Lower leg skin (tissue), 4 donors: ENCODE measurements around the gene RBFOX2. TPM values are rescaled to one million over a fixed set of nuclear protein-coding genes. Genes with fewer than 3 reads are reported as not detected.
"Not testable (repeated sequence)": the region's sequence is repeated elsewhere in the genome, so short reads cannot be mapped to it uniquely, and the experiment has no call there.

ENCODE experiments used
- DNase-seq, 2 donors: peaks; one replicate each; pipeline ENCODE4 v3.0.0-alpha.2; 2019; ENCODE audit warnings: low spot score in 2 of 2
- H3K4me3 ChIP-seq: fragments of 200-600 bp; sonication (generic); 2 replicates; pipeline ENCODE4 v1.5.1; 2017; ENCODE audit warnings: mild to moderate bottlenecking, low read depth; ENCODE audit not compliant: poor library complexity, severe bottlenecking
- POLR2A ChIP-seq, 2 donors: fragments of 450-650 bp; IDR thresholded peaks; one replicate each; pipeline ENCODE4 v1.6.1; 2016 to 2017; ENCODE audit warnings: antibody characterized with exemption in 2 of 2, mild to moderate bottlenecking in 1 of 2, moderate library complexity in 1 of 2
- WGBS, 2 donors: methylation state at CpG; one replicate each; pipeline ENCODE4 v1.1.5; 2018; 5-methylcytosine and 5-hydroxymethylcytosine counted together
- intact Hi-C: fragments of 100-400 bp; cut with DNase I; formaldehyde crosslinking; loops from one replicate; pipeline ENCODE4 v1.15.0; 2023; ENCODE audit warnings: low total_unique reads
- total RNA-seq, 4 donors: library from RNA; depleted of rRNA; stranded (reverse); fragments of >200 nt; gene quantifications; one replicate each; pipeline ENCODE4 v1.1.0, GENCODE V29; 2016
- TF ChIP-seq, protein P1 (sequence below), 3 donors: fragments of 450-650 bp; IDR thresholded peaks; one replicate each; pipeline ENCODE4 v1.5.1; 2016; ENCODE audit warnings: antibody characterized with exemption in 3 of 3, mild to moderate bottlenecking in 3 of 3, moderate library complexity in 2 of 3

The RBFOX2 gene
- total RNA-seq, 4 donors from 2014 or later, result 40.9 to 56.5 (median 51.1) TPM

DNA sequence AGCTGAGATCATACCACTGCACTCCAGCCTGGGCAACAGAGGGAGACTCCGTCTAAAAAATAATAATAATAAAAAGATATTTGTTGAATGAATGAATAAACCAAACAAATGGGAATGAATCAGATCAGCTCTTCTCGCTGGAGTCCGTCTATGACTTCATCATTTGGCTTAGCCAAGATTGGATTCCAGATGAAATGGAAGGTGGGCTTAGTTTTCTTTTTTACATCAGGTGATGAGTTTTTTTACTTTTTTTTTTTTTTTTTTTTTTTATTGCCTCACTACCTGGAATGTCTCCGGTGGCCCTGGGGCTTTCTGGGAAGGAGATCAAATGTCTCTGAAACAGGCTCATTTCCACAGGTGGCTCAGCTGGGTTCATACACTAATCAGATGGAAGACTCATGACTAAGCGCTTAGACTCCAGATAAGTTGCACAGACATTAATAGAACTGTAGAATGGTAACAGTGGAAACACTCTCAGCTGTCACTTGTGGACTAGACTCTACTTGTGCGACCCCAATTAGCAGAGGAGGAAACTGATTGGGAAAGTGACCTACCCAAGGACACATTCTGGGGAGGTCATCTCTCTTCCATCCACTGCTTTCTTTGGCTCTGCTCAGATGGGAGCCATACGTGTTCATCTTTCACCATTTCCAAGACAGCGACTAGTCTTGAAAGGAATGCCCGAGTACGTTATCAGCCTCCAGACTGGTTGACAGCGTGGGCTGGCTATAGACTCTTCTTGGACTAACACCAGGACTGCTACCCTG is 20.5 kb upstream of the RBFOX2 start:
- TF ChIP-seq POLR2A (IDR thresholded peaks at IDR 0.05), result no peak
- TF ChIP-seq, protein P1, sequence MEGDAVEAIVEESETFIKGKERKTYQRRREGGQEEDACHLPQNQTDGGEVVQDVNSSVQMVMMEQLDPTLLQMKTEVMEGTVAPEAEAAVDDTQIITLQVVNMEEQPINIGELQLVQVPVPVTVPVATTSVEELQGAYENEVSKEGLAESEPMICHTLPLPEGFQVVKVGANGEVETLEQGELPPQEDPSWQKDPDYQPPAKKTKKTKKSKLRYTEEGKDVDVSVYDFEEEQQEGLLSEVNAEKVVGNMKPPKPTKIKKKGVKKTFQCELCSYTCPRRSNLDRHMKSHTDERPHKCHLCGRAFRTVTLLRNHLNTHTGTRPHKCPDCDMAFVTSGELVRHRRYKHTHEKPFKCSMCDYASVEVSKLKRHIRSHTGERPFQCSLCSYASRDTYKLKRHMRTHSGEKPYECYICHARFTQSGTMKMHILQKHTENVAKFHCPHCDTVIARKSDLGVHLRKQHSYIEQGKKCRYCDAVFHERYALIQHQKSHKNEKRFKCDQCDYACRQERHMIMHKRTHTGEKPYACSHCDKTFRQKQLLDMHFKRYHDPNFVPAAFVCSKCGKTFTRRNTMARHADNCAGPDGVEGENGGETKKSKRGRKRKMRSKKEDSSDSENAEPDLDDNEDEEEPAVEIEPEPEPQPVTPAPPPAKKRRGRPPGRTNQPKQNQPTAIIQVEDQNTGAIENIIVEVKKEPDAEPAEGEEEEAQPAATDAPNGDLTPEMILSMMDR (IDR thresholded peaks at IDR 0.05), result no peak
- intact Hi-C loops, result no loop called here
- WGBS, 2 donors, result 69 to 75% methylated on average over 11 of the region's 11 CpGs
- no peak for DNase-seq
- no peak overlapping the region for H3K4me3 ChIP-seq

DNA sequence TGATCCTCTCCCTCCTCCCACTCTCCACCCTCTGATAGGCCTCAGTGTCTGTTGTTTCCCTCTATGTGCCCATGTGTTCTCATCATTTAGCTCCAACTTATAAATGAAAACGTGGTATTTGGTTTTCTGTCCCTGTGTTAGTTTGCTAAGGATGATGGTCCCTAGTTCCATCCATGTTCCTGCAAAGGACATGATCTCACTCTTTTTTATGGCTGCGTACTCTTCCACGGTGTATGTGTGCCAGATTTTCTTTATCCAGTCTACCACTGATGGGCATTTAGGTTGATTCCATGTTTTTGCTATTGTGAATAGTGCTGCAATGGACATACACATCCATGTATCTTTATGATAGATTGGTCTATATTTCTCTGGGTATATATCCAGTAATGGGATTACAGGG is 15.9 kb upstream of the RBFOX2 start:
- intact Hi-C loops, DNase-seq, H3K4me3 ChIP-seq: not testable (repeated sequence)
- 87 to 96% methylated on average over 3 of the region's 3 CpGs for WGBS, 2 donors

GRCh38 chr22:36042240-36042639 is 13.6 kb upstream of the RBFOX2 start:
- WGBS, 2 donors, result 77 to 78% methylated on average over 5 of the region's 5 CpGs
- TF ChIP-seq, protein P1 (IDR thresholded peaks at IDR 0.05), result no peak
- no peak for TF ChIP-seq POLR2A (IDR thresholded peaks at IDR 0.05)
- no peak overlapping the region for H3K4me3 ChIP-seq
- intact Hi-C loops, result no loop called here
- DNase-seq, result no peak

- intact Hi-C loops, result no loop called here
- 88 to 89% methylated on average over 3 of the region's 3 CpGs for whole genome bisulfite sequencing, 2 donors
- TF ChIP-seq, protein P1 (IDR thresholded peaks at IDR 0.05), result no peak
- TF ChIP-seq POLR2A (IDR thresholded peaks at IDR 0.05), result no peak
- H3K4me3 ChIP-seq, result no peak overlapping the region
- no peak for DNase-seq
Measured at GRCh38 chr22:36039125-36039524, 10.5 kb upstream of the RBFOX2 start.

GRCh38 chr22:36037102-36037758 is 8.6 kb upstream of the RBFOX2 start:
- WGBS, 2 donors, result 86 to 92% methylated on average over 10 of the region's 10 CpGs
- no peak overlapping the region for H3K4me3 ChIP-seq
- no peak for DNase-seq
- intact Hi-C loops, result no loop called here
- TF ChIP-seq, protein P1 (IDR thresholded peaks at IDR 0.05), result no peak
- TF ChIP-seq POLR2A (IDR thresholded peaks at IDR 0.05), result no peak

DNA sequence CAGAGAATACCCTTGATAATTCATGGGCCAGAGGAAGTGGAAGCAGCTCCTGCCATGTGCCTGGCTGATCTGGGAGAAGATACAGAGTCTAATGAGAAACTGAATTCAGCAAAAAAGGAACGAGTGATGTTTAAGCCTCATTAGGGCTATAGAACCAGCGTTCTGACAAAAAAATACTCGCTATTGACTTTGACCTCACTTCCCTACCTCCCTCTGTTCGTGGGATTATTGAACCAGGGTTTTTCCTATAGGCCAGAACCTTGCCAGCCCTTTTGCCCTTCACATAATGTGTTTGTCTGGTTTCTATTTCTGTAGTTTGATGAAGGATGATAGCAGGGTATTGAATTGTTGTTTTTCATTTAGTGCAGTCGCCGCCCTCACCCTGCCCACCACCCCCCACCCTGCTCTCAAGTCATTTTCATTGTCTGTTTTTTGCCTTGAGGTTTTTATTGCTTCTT is 7.6 kb upstream of the RBFOX2 start:
- intact Hi-C loops, result no loop called here
- no peak for TF ChIP-seq POLR2A (IDR thresholded peaks at IDR 0.05)
- TF ChIP-seq, protein P1 (IDR thresholded peaks at IDR 0.05), result no peak
- no peak for DNase-seq
- H3K4me3 ChIP-seq, result no peak overlapping the region
- 35 to 37% methylated on average over 6 of the region's 6 CpGs for WGBS, 2 donors
